GM12878 (cell line): ENCODE measurements around the gene SPEM2. TPM values are rescaled to one million over a fixed set of nuclear protein-coding genes. Genes with fewer than 3 reads are reported as not detected.

Experiments used
- EGR1 ChIP-seq, 2 experiments: IDR thresholded peaks; 1 replicate in 1 of 2; 2 replicates in 1 of 2; pipeline ENCODE4 v1.6.1; 2011 to 2012; ENCODE audit warnings: low read depth in 2 of 2, low read length in 2 of 2, borderline replicate concordance in 1 of 2, mild to moderate bottlenecking in 1 of 2, moderate library complexity in 1 of 2
- KLF5 ChIP-seq: fragments of 450-650 bp; IDR thresholded peaks from 2 replicates; pipeline ENCODE4 v1.6.1; 2014; ENCODE audit warnings: mild to moderate bottlenecking; ENCODE audit not compliant: partially characterized antibody
- LARP7 ChIP-seq: fragments of 450-650 bp; IDR thresholded peaks from 2 replicates; pipeline ENCODE4 v1.6.1; 2017; ENCODE audit warnings: mild to moderate bottlenecking
- SIN3A ChIP-seq: IDR thresholded peaks from 2 replicates; pipeline ENCODE4 v1.6.1; 2012; ENCODE audit warnings: low read depth, low read length, improper control_type of control experiment
- SKIL ChIP-seq: fragments of 450-650 bp; IDR thresholded peaks from 2 replicates; pipeline ENCODE4 v1.6.1; 2017; ENCODE audit warnings: mild to moderate bottlenecking, low read depth, inconsistent platforms; ENCODE audit not compliant: poor library complexity, severe bottlenecking
- SPI1 ChIP-seq: IDR thresholded peaks from 2 replicates; pipeline ENCODE4 v1.6.1; 2011; ENCODE audit warnings: low read depth, mild to moderate bottlenecking, low read length, moderate library complexity, borderline replicate concordance; ENCODE audit not compliant: insufficient read depth
- SUPT20H ChIP-seq: IDR thresholded peaks from 2 replicates; pipeline ENCODE4 v1.6.1; 2011; ENCODE audit warnings: low read depth, mild to moderate bottlenecking, low read length, moderate library complexity, borderline replicate concordance; ENCODE audit not compliant: control insufficient read depth
- TAF1 ChIP-seq: IDR thresholded peaks from 2 replicates; pipeline ENCODE4 v1.6.1; 2011; ENCODE audit warnings: mild to moderate bottlenecking, low read depth, low read length, borderline replicate concordance
- polyA plus RNA-seq, 11 experiments: library from polyadenylated mRNA; depleted of rRNA in 4 of 11; unstranded in 6 of 11; stranded (reverse) in 5 of 11; fragments of >200 nt; fragmentation: Nextera tagmentation in 4 of 11; fragmentation: Illumina TruSeq in 1 of 11; extraction: Ambion mirVana in 4 of 11; extraction: Trizol in 1 of 11; gene quantifications; 1 replicate in 1 of 11; 2 replicates in 10 of 11; pipeline versions ENCODE4 v1.2.1 to v1.2.3, GENCODE V29; 2011 to 2016; ENCODE audit warnings: inconsistent platforms in 2 of 11, missing spikeins in 2 of 11, low read depth in 1 of 11
- total RNA-seq, 4 experiments: library from RNA; depleted of rRNA in 3 of 4; stranded (reverse); fragments of >200 nt in 3 of 4; fragmentation: Illumina TruSeq in 1 of 4; extraction: Trizol in 1 of 4; gene quantifications; 2 replicates each; pipeline versions ENCODE4 v1.2.1 to v1.2.3, GENCODE V29; 2013 to 2021

Gene SPEM2
- total and polyA plus RNA-seq, 10 of the 15 experiments (the other 5 are each of a cell fraction or from before 2014, with no cell fraction given): not detected

DNA sequence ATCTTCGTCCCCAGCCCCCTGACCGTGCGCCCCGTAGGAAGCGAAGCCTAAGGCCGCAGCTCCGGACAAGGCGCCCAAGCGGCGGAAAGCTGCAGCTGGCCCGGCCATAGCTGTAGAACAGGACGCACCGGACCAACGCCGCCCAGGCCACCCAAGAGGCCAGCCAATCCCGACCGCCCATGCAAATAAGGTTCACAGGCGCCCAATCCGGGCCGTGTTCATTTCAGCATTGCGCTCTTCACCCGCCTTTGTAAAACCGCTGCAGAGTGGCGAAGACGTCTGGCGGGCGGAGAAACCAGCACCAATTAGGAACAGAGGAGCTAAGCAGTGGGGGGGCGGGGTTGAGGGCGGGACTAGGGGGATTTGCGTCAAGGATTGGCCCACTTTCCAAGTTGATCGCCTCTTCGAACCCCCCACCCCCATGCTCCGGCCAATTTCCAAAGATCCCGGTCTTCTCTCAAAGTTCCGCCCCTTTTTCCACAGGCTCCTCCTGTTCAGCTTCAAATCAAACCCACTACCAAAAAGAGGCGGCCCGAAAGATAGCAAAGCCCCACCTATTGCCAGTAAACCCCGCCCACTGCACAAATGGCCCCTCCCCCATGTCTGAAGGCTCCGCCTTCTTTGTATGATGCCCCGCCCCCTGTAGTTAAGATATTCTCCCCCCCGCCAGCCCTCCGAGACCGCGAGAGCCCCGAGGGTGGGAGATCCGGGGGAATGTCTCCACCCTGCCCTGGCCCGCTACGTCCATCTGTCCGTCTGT, 21.3 kb upstream of the SPEM2 start, which contains the start of gene TMEM256 (continued):
- TF ChIP-seq SKIL (peak; percentile 24), LARP7 (0 out of 2 replicates have a peak, but pooled peaks have one; percentile 47), SUPT20H (no peak), TAF1 (peak; percentile 88; the same call in 1 of the 2 replicates), SIN3A (peak; percentile 68), KLF5 (no peak), SPI1 (no peak), EGR1 (IDR thresholded peaks at IDR 0.05; ENCODE audit: borderline replicate concordance in 1 of 2, low read depth in 2 of 2, low read length in 2 of 2) (0 out of 3 replicates have a peak, but pooled peaks of 1 of the 2 experiments have one; percentile 5)
- TF ChIP-seq, all 136 proteins: peak for 38
